Measurements from ENCODE around the gene MMP2. TPM values are rescaled to one million over a fixed set of nuclear protein-coding genes. Genes with fewer than 3 reads are reported as not detected.

MMP2 gene
- total RNA-seq, 2 donors from 2014 or later: 131 to 136 TPM

DNA sequence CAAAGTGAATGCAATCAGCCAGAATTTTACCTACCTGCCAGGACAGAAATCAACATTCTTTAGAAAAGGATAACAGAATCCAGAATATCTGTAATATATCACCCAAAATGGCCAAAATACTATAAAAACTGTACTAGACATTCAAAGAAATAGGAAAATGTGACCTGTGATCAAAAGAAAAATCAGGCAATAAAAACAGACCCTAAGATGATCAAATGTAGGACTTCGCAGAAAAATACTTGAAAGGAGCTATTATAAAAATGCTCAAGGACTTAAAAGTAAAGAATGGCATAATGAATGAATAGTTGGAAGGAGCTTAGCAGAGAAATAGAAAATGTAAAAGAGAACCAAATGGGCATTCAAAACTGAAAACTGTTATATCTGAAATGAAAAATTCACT is 33.9 kb downstream of the MMP2 start:
- DNase-seq (ENCODE audit: low spot score): no peak
- no peaks in the 10 kb centered on the region for H3K27me3 ChIP-seq
- H3K36me3 ChIP-seq: no peaks in the 10 kb centered on the region
- no peak overlapping the region for H3K4me3 ChIP-seq
- H3K9me3 ChIP-seq: peaks cover 0 to 22% of the 10 kb centered on the region in 2 donors
- peaks cover 0 to 7% of the 10 kb centered on the region in 2 donors for H3K4me1 ChIP-seq
- TF ChIP-seq, protein P1, sequence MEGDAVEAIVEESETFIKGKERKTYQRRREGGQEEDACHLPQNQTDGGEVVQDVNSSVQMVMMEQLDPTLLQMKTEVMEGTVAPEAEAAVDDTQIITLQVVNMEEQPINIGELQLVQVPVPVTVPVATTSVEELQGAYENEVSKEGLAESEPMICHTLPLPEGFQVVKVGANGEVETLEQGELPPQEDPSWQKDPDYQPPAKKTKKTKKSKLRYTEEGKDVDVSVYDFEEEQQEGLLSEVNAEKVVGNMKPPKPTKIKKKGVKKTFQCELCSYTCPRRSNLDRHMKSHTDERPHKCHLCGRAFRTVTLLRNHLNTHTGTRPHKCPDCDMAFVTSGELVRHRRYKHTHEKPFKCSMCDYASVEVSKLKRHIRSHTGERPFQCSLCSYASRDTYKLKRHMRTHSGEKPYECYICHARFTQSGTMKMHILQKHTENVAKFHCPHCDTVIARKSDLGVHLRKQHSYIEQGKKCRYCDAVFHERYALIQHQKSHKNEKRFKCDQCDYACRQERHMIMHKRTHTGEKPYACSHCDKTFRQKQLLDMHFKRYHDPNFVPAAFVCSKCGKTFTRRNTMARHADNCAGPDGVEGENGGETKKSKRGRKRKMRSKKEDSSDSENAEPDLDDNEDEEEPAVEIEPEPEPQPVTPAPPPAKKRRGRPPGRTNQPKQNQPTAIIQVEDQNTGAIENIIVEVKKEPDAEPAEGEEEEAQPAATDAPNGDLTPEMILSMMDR (IDR thresholded peaks at IDR 0.05): no peak
- no peak overlapping the region for H3K27ac ChIP-seq

- no peak for DNase-seq (ENCODE audit: low spot score)
- Histone ChIP-seq H3K27me3 (no peaks in the 10 kb centered on the region), H3K4me1 (peaks cover 0 to 7% of the 10 kb centered on the region in 2 donors), H3K4me3 (no peak overlapping the region), H3K9me3 (peaks cover 0 to 22% of the 10 kb centered on the region in 2 donors), H3K27ac (no peak overlapping the region), H3K36me3 (no peaks in the 10 kb centered on the region)
- TF ChIP-seq, protein P1 (IDR thresholded peaks at IDR 0.05): no peak
Observed at GRCh38 chr16:55513616-55514015, 34.6 kb downstream of the MMP2 start.

DNA sequence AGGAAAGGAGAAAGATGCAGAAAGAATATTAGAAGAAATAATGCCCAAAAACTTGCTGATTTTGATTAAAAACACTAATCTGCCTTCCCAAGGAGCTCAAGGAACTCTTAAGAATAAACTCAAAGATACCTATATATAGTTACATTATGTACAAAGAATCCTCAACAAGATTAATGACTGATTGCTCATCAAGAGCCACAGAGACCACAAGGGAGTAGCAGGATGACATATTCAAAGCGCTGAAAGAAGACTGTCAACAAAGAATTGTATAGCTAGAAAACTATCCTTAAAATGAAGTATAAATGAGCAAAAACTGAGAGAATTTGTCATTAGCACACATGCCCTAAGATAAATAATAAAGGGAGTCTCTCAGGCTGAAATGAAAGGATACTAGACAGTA is 36.1 kb downstream of the MMP2 start:
- TF ChIP-seq, protein P1 (IDR thresholded peaks at IDR 0.05): no peak
- Histone ChIP-seq H3K27ac (no peak overlapping the region), H3K36me3 (no peaks in the 10 kb centered on the region), H3K9me3 (peaks cover 0 to 22% of the 10 kb centered on the region in 2 donors), H3K4me1 (no peaks in the 10 kb centered on the region), H3K4me3 (no peak overlapping the region), H3K27me3 (no peaks in the 10 kb centered on the region)
- no peak for DNase-seq (ENCODE audit: low spot score)

DNA sequence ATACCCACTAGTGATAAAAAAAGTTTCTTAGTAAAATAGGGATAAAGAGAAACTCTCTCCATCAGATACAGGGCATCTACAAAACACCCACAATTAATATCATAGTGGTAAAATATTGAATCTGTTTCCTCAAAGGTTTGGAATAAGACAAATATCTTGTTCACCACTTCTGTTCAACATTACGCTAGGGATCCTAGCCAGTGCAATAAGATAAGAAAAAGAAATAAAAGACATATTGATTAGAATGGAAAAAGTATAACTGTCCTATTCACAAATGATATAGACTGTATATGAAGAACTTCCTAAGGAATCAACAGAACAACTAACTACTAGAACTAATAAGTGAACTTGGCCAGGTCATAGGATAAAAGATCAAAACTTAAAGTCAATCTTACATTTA is 42.8 kb downstream of the MMP2 start:
- Histone ChIP-seq H3K36me3 (no peaks in the 10 kb centered on the region), H3K4me3 (no peak overlapping the region), H3K4me1 (no peaks in the 10 kb centered on the region), H3K27ac (no peak overlapping the region), H3K9me3 (peaks cover 0 to 14% of the 10 kb centered on the region in 2 donors), H3K27me3 (no peaks in the 10 kb centered on the region)
- DNase-seq (ENCODE audit: low spot score): no peak
- TF ChIP-seq, protein P1 (IDR thresholded peaks at IDR 0.05): no peak

GRCh38 chr16:55526441-55526840 is 47.4 kb downstream of the MMP2 start:
- H3K27ac ChIP-seq: peak overlapping the region in 1 of 2 donors; percentile 39
- H3K9me3 ChIP-seq: peaks cover 0 to 12% of the 10 kb centered on the region in 2 donors
- no peak for DNase-seq (ENCODE audit: low spot score)

GRCh38 chr16:55527885-55528284 is 48.9 kb downstream of the MMP2 start:
- no peaks in the 10 kb centered on the region for H3K36me3 ChIP-seq
- H3K4me3 ChIP-seq: no peak overlapping the region
- no peaks in the 10 kb centered on the region for H3K4me1 ChIP-seq
- no peaks in the 10 kb centered on the region for H3K9me3 ChIP-seq
- no peak overlapping the region for H3K27ac ChIP-seq
- H3K27me3 ChIP-seq: no peaks in the 10 kb centered on the region
- TF ChIP-seq, protein P1 (IDR thresholded peaks at IDR 0.05): no peak
- no peak for DNase-seq (ENCODE audit: low spot score)

More at GRCh38 chr16:55526441-55526840, 47.4 kb downstream of the MMP2 start:
- Histone ChIP-seq H3K36me3 (no peaks in the 10 kb centered on the region), H3K4me3 (no peak overlapping the region), H3K27me3 (no peaks in the 10 kb centered on the region), H3K4me1 (no peaks in the 10 kb centered on the region)
- TF ChIP-seq, protein P1 (IDR thresholded peaks at IDR 0.05): no peak

All from right atrium auricular region (tissue), 2 donors.